ENCODE measurements around the gene CTAG1A.

The CTAG1A gene

DNA sequence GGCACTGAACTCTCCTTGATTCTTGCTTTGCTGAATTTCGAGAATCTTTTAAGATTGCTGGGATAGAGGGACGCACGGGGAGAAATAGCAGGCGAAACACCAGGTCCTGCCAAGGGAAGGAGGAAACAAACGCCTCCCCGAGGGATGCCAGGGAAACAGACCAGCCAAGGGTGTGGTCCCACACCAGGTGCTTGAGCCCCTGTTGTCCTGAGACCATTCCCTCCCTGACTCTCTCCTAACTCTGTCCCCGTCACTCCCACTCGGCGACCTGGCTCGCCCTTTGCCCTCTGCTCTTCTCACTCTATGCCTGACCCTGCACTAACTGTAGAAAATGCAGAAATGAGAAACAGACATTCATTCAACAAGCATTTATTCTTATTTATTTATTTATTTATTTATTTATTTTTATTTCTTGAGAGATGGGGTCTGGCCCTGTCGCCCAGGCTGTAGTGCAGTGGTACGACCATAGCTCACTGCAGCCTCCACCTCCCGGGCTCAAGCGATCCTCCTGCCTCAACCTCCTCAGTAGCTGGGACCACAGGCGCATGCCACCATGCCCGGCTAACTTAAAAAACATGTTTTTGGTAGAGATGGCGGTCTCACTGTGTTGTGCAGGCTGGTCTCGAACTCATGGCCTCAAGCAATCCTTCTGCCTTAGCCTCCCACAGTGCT, 18.0 kb downstream of the CTAG1A start:
- Histone ChIP-seq H3K36me3 (replicated peaks; ENCODE audit: insufficient read depth, low read length) (no peaks in the 10 kb centered on the region), H3K27me3 (replicated peaks; ENCODE audit: insufficient read depth, low read length) (no peaks in the 10 kb centered on the region), H3K9ac (ENCODE audit: low read length) (no peak overlapping the region), H3K79me2 (ENCODE audit: low read length) (no peaks in the 10 kb centered on the region), H3K4me1 (ENCODE audit: low read length) (peaks cover 5% of the 10 kb centered on the region; the same call in 1 of the 2 replicates), H3K4me2 (ENCODE audit: low read depth, low read length) (no peak overlapping the region), H3K9me2 (replicated peaks; ENCODE audit: insufficient read depth, low read length) (no peaks in the 10 kb centered on the region), H3K4me3 (ENCODE audit: low read length) (no peak overlapping the region), H3K27ac (ENCODE audit: low read length) (no peak overlapping the region), H3F3A (ENCODE audit: insufficient read depth, low read length) (no peaks in the 10 kb centered on the region), H3K9me3 (replicated peaks; ENCODE audit: insufficient read depth, low read length) (no peaks in the 10 kb centered on the region), H4K20me1 (ENCODE audit: insufficient read depth, low read length) (no peaks in the 10 kb centered on the region), H2AFZ (ENCODE audit: low read length) (no peak overlapping the region)
- no peak for DNase-seq
- TF ChIP-seq EZH2 (optimal IDR thresholded peaks at IDR 0.05; ENCODE audit: low read depth, low read length), result no peak
- no peak for TF ChIP-seq EZH2phosphoT487 (IDR thresholded peaks at IDR 0.05; ENCODE audit: low read length)
- TF ChIP-seq, protein P1, sequence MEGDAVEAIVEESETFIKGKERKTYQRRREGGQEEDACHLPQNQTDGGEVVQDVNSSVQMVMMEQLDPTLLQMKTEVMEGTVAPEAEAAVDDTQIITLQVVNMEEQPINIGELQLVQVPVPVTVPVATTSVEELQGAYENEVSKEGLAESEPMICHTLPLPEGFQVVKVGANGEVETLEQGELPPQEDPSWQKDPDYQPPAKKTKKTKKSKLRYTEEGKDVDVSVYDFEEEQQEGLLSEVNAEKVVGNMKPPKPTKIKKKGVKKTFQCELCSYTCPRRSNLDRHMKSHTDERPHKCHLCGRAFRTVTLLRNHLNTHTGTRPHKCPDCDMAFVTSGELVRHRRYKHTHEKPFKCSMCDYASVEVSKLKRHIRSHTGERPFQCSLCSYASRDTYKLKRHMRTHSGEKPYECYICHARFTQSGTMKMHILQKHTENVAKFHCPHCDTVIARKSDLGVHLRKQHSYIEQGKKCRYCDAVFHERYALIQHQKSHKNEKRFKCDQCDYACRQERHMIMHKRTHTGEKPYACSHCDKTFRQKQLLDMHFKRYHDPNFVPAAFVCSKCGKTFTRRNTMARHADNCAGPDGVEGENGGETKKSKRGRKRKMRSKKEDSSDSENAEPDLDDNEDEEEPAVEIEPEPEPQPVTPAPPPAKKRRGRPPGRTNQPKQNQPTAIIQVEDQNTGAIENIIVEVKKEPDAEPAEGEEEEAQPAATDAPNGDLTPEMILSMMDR (IDR thresholded peaks at IDR 0.05; ENCODE audit: low read length), result no peak

DNA sequence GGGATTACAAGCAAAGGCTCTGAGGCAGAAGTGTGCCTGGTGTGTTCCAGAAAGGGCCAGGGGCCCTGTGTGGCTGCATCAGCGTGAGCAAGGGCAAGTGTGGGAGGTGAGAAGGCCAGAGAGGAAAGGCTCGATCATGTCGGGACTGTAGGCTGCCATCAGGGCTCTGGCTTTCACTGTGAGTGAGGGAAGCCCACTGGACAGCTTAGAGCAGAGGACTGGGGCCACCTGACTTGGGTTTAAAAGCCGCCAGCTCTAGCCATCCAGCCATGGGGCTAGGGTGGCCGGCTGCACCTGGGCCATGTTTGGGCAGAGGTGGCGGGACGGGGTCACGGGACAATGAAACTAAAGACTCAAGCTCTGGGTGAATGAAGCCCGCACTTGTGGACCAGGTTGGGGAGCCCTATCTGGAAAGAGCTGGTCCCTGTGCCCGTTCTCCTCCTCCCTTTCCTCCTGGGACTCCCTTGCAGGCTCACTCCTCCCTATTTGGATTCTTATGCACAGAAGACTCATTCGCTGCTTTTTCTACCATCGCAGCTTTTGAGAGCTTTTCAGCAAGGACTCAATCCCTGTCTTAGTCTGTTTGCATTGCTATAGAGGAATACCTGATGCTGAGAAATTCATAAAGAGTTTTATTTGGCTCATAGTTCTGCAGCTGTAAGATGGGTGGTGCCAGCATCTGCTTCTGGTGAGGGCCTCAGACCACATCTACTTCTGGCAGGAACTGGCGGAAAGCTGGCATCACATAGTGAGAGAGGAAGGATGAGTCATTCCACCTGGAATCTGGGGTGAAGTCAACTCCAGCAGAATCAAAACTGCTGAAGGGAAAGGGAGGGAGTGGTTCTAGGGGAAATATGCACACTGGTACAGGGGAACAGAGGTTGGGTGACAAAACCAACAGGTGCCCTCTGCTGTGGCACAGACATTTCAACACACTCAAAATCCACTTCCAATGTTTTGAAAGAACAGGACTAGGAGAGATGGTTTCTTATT, 18.8 kb downstream of the CTAG1A start:
- DNase-seq, result no peak
- Histone ChIP-seq H3K79me2 (ENCODE audit: low read length) (no peaks in the 10 kb centered on the region), H3K9me2 (replicated peaks; ENCODE audit: insufficient read depth, low read length) (no peaks in the 10 kb centered on the region), H3K4me2 (ENCODE audit: low read depth, low read length) (no peak overlapping the region), H3K36me3 (replicated peaks; ENCODE audit: insufficient read depth, low read length) (no peaks in the 10 kb centered on the region), H2AFZ (ENCODE audit: low read length) (no peak overlapping the region), H3K4me1 (ENCODE audit: low read length) (peaks cover 5% of the 10 kb centered on the region; the same call in 1 of the 2 replicates), H3K27ac (ENCODE audit: low read length) (no peak overlapping the region), H3K27me3 (replicated peaks; ENCODE audit: insufficient read depth, low read length) (no peaks in the 10 kb centered on the region), H3K9me3 (replicated peaks; ENCODE audit: insufficient read depth, low read length) (no peaks in the 10 kb centered on the region), H3K9ac (ENCODE audit: low read length) (no peak overlapping the region), H4K20me1 (ENCODE audit: insufficient read depth, low read length) (no peaks in the 10 kb centered on the region), H3K4me3 (ENCODE audit: low read length) (no peak overlapping the region), H3F3A (ENCODE audit: insufficient read depth, low read length) (no peaks in the 10 kb centered on the region)
- no peak for TF ChIP-seq EZH2phosphoT487 (IDR thresholded peaks at IDR 0.05; ENCODE audit: low read length)
- TF ChIP-seq EZH2 (optimal IDR thresholded peaks at IDR 0.05; ENCODE audit: low read depth, low read length), result no peak
- TF ChIP-seq, protein P1 (IDR thresholded peaks at IDR 0.05; ENCODE audit: low read length), result no peak

DNA sequence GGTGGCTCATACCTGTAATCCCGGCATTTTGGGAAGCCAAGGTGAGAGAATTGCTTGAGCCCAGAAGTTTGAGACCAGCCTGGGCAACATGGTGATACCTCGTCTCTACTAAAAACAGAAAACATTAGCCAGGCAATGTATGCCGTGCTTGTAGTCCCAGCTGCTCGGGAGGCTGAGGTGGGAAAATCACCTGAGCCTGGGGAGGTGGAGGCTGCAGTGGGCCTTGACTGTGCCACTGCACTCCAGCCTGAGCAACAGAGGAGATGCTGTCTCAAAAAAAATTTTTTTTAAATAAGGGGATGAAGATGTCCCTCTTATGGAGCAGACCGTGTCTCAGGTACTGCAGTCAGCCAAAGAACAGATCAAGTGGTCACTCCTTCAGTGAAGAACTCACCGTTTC, 20.6 kb downstream of the CTAG1A start:
- Histone ChIP-seq H3K9me3 (replicated peaks; ENCODE audit: insufficient read depth, low read length) (no peaks in the 10 kb centered on the region), H3K9me2 (replicated peaks; ENCODE audit: insufficient read depth, low read length) (no peaks in the 10 kb centered on the region), H3K27me3 (replicated peaks; ENCODE audit: insufficient read depth, low read length) (no peaks in the 10 kb centered on the region), H3K4me2 (ENCODE audit: low read depth, low read length) (no peak overlapping the region), H3K4me3 (ENCODE audit: low read length) (no peak overlapping the region), H3K79me2 (ENCODE audit: low read length) (no peaks in the 10 kb centered on the region), H2AFZ (ENCODE audit: low read length) (no peak overlapping the region), H4K20me1 (ENCODE audit: insufficient read depth, low read length) (no peaks in the 10 kb centered on the region), H3K9ac (ENCODE audit: low read length) (no peak overlapping the region), H3F3A (ENCODE audit: insufficient read depth, low read length) (no peaks in the 10 kb centered on the region), H3K27ac (ENCODE audit: low read length) (no peak overlapping the region), H3K4me1 (ENCODE audit: low read length) (peaks cover 5% of the 10 kb centered on the region; the same call in 1 of the 2 replicates), H3K36me3 (replicated peaks; ENCODE audit: insufficient read depth, low read length) (no peaks in the 10 kb centered on the region)
- DNase-seq, result no peak
- TF ChIP-seq, protein P1 (IDR thresholded peaks at IDR 0.05; ENCODE audit: low read length), result no peak
- TF ChIP-seq EZH2 (optimal IDR thresholded peaks at IDR 0.05; ENCODE audit: low read depth, low read length) (no peak), EZH2phosphoT487 (IDR thresholded peaks at IDR 0.05; ENCODE audit: low read length) (no peak)

All from MM.1S (cell line).